CD4-positive, CD25-positive, alpha-beta regulatory T cell (primary cell): Measurements from ENCODE around the gene INSIG1. TPM values are rescaled to one million over a fixed set of nuclear protein-coding genes. Genes with fewer than 3 reads are reported as not detected.
A peak's percentile ranks its signal among the peaks of the same experiment; 100 is the strongest.

Source experiments
- ATAC-seq, 2 donors: fragments of 150-1000 bp; cut with Tn5 transposase; one replicate each; pipeline ENCODE4 v1.10.0; 2021; ENCODE audit warnings: low read depth in 2 of 2, moderate number of reproducible peaks in 2 of 2, moderate library complexity in 1 of 2
- DNase-seq, 3 donors: peaks; one replicate each; pipeline versions ENCODE4 v3.0.0 to v3.0.0-alpha.2; 2012 to 2022; ENCODE audit warnings: mixed read lengths in 1 of 3
- H3K27ac ChIP-seq: one replicate; pipeline ENCODE4 v1.7.0; 2013; ENCODE audit warnings: mild to moderate bottlenecking, low read length; ENCODE audit not compliant: insufficient read depth, poor library complexity, severe bottlenecking
- H3K27me3 ChIP-seq: one replicate; pipeline ENCODE4 v1.7.0; 2013; ENCODE audit warnings: low read length; ENCODE audit not compliant: control insufficient read depth, insufficient read depth
- H3K36me3 ChIP-seq: one replicate; pipeline ENCODE4 v1.7.0; 2013; ENCODE audit warnings: mild to moderate bottlenecking, low read length, moderate library complexity; ENCODE audit not compliant: control insufficient read depth, insufficient read depth
- H3K4me1 ChIP-seq: 2 replicates; pipeline ENCODE4 v1.7.0; 2013; ENCODE audit warnings: mild to moderate bottlenecking, low read length; ENCODE audit not compliant: insufficient read depth, control insufficient read depth, poor library complexity, severe bottlenecking
- H3K4me3 ChIP-seq: one replicate; pipeline ENCODE4 v1.7.0; 2013; ENCODE audit warnings: low read depth, mild to moderate bottlenecking, low read length, moderate library complexity
- H3K9me3 ChIP-seq, 2 experiments: 1 replicate in 1 of 2; 2 replicates in 1 of 2; pipeline ENCODE4 v1.7.0; 2013; ENCODE audit warnings: low read length in 2 of 2, mild to moderate bottlenecking in 1 of 2, moderate library complexity in 1 of 2; ENCODE audit not compliant: control insufficient read depth in 2 of 2
- H3K27ac Mint-ChIP-seq, 3 donors: one replicate each; pipeline ENCODE4 v1.8.0; 2020 to 2022; ENCODE audit warnings: mild to moderate bottlenecking in 3 of 3, mixed read lengths in 3 of 3, moderate library complexity in 2 of 3
- H3K27me3 Mint-ChIP-seq: one replicate; pipeline ENCODE4 v1.8.0; 2022; ENCODE audit warnings: mild to moderate bottlenecking, mixed read lengths
- H3K36me3 Mint-ChIP-seq: one replicate; pipeline ENCODE4 v1.8.0; 2020; ENCODE audit warnings: mixed read lengths
- H3K4me1 Mint-ChIP-seq, 4 donors: one replicate each; pipeline ENCODE4 v1.8.0; 2020 to 2022; ENCODE audit warnings: mixed read lengths in 4 of 4, mild to moderate bottlenecking in 1 of 4
- H3K4me3 Mint-ChIP-seq, 4 donors: one replicate each; pipeline ENCODE4 v1.8.0; 2020 to 2022; ENCODE audit warnings: mild to moderate bottlenecking in 4 of 4, mixed read lengths in 4 of 4, moderate library complexity in 3 of 4
- H3K9me3 Mint-ChIP-seq, 7 donors: one replicate each; pipeline ENCODE4 v1.8.0; 2020 to 2022; ENCODE audit warnings: mixed read lengths in 7 of 7, mild to moderate bottlenecking in 3 of 7, moderate library complexity in 2 of 7
- polyA plus RNA-seq, 4 donors: library from polyadenylated mRNA; unstranded; fragments of 300-500 nt; fragmentation: Illumina TruSeq; gene quantifications; one replicate each; pipeline ENCODE4 v1.2.3, GENCODE V29; 2021
- total RNA-seq: library from RNA; stranded (reverse); gene quantifications from one replicate; pipeline ENCODE4 v1.2.3, GENCODE V29; 2022

INSIG1 gene
- total and polyA plus RNA-seq, 5 donors from 2014 or later = 38.4 to 66.5 (median 58.8) TPM

- Histone ChIP-seq H3K4me1 (no peaks in the 10 kb centered on the region), H3K36me3 (no peaks in the 10 kb centered on the region), H3K9me3 (peaks cover 0 to 1% of the 10 kb centered on the region in 2 experiments), H3K27ac (no peak overlapping the region), H3K27me3 (peaks cover 4% of the 10 kb centered on the region), H3K4me3 (no peak overlapping the region)
- H3K36me3 Mint-ChIP-seq = no peaks in the 10 kb centered on the region
- DNase-seq (no peak), ATAC-seq (no peak)
- peaks cover 0 to 3% (median 0%) of the 10 kb centered on the region in 4 donors for H3K4me1 Mint-ChIP-seq
- no peak overlapping the region for H3K27ac Mint-ChIP-seq
- H3K27me3 Mint-ChIP-seq = peaks cover 3% of the 10 kb centered on the region
- H3K9me3 Mint-ChIP-seq = no peaks in the 10 kb centered on the region
- H3K4me3 Mint-ChIP-seq = no peak overlapping the region
These were observed 31.5 kb downstream of the INSIG1 start for GRCh38 chr7:155329225-155329624.

GRCh38 chr7:155331396-155331795 lies 33.7 kb downstream of the INSIG1 start:
- ATAC-seq (no peak), DNase-seq (no peak)
- no peaks in the 10 kb centered on the region for H3K4me1 ChIP-seq
- Mint-ChIP-seq H3K27me3 (no peaks in the 10 kb centered on the region), H3K9me3 (no peaks in the 10 kb centered on the region), H3K4me1 (peaks cover 0 to 3% (median 0%) of the 10 kb centered on the region in 4 donors), H3K27ac (no peak overlapping the region), H3K36me3 (no peaks in the 10 kb centered on the region), H3K4me3 (no peak overlapping the region)
- H3K27me3 ChIP-seq = peaks cover 14% of the 10 kb centered on the region
- no peak overlapping the region for H3K27ac ChIP-seq
- peaks cover 0 to 1% of the 10 kb centered on the region in 2 experiments for H3K9me3 ChIP-seq
- no peaks in the 10 kb centered on the region for H3K36me3 ChIP-seq
- no peak overlapping the region for H3K4me3 ChIP-seq

- Mint-ChIP-seq H3K4me1 (peaks cover 0 to 11% (median 2%) of the 10 kb centered on the region in 4 donors), H3K4me3 (no peak overlapping the region), H3K9me3 (no peaks in the 10 kb centered on the region), H3K36me3 (no peaks in the 10 kb centered on the region), H3K27ac (no peak overlapping the region), H3K27me3 (peaks cover 8% of the 10 kb centered on the region)
- Histone ChIP-seq H3K4me1 (peaks cover under 1% of the 10 kb centered on the region), H3K36me3 (no peaks in the 10 kb centered on the region), H3K27me3 (peaks cover 14% of the 10 kb centered on the region), H3K9me3 (peaks cover 0 to under 1% of the 10 kb centered on the region in 2 experiments), H3K27ac (no peak overlapping the region), H3K4me3 (no peak overlapping the region)
- no peak for DNase-seq
- no peak for ATAC-seq
These were observed 35.9 kb downstream of the INSIG1 start for GRCh38 chr7:155333346-155334234.

GRCh38 chr7:155336812-155337602 lies 39.3 kb downstream of the INSIG1 start:
- peaks cover 12% of the 10 kb centered on the region for H3K27me3 Mint-ChIP-seq
- no peak overlapping the region for H3K4me3 ChIP-seq
- DNase-seq (no peak), ATAC-seq (no peak)
- H3K36me3 ChIP-seq = no peaks in the 10 kb centered on the region
- H3K4me1 Mint-ChIP-seq = peaks cover 0 to 21% (median 4%) of the 10 kb centered on the region in 4 donors
- no peak overlapping the region for H3K4me3 Mint-ChIP-seq
- peaks cover 9% of the 10 kb centered on the region for H3K4me1 ChIP-seq
- H3K9me3 ChIP-seq = no peaks in the 10 kb centered on the region
- no peak overlapping the region for H3K27ac Mint-ChIP-seq
- H3K27me3 ChIP-seq = peaks cover 14% of the 10 kb centered on the region
- no peak overlapping the region for H3K27ac ChIP-seq
- H3K9me3 Mint-ChIP-seq = peaks cover 0 to 2% (median 0%) of the 10 kb centered on the region in 7 donors
- no peaks in the 10 kb centered on the region for H3K36me3 Mint-ChIP-seq

- Mint-ChIP-seq H3K4me1 (peaks cover 0 to 21% (median 6%) of the 10 kb centered on the region in 4 donors), H3K4me3 (peak overlapping the region in 1 of 4 donors; percentile 44), H3K27me3 (peaks cover 12% of the 10 kb centered on the region), H3K9me3 (peaks cover 0 to 2% (median 0%) of the 10 kb centered on the region in 7 donors), H3K27ac (no peak overlapping the region), H3K36me3 (no peaks in the 10 kb centered on the region)
- no peaks in the 10 kb centered on the region for H3K9me3 ChIP-seq
- ATAC-seq (no peak), DNase-seq (no peak)
- peaks cover 14% of the 10 kb centered on the region for H3K27me3 ChIP-seq
- H3K4me1 ChIP-seq = peaks cover 9% of the 10 kb centered on the region
- no peak overlapping the region for H3K27ac ChIP-seq
- no peaks in the 10 kb centered on the region for H3K36me3 ChIP-seq
- no peak overlapping the region for H3K4me3 ChIP-seq
These were observed 40.4 kb downstream of the INSIG1 start for GRCh38 chr7:155337946-155338631.

- H3K36me3 Mint-ChIP-seq = no peaks in the 10 kb centered on the region
- H3K4me1 Mint-ChIP-seq = peaks cover 0 to 21% (median 7%) of the 10 kb centered on the region in 4 donors
- H3K4me3 ChIP-seq = no peak overlapping the region
These were observed 41.1 kb downstream of the INSIG1 start for GRCh38 chr7:155338632-155339320.

GRCh38 chr7:155339474-155339873 lies 41.8 kb downstream of the INSIG1 start:
- Mint-ChIP-seq H3K4me1 (peaks cover 0 to 21% (median 7%) of the 10 kb centered on the region in 4 donors), H3K36me3 (no peaks in the 10 kb centered on the region), H3K4me3 (peak overlapping the region in 1 of 4 donors; percentile 72), H3K9me3 (peaks cover 0 to 2% (median 0%) of the 10 kb centered on the region in 7 donors), H3K27ac (no peak overlapping the region), H3K27me3 (peaks cover 17% of the 10 kb centered on the region)
- Histone ChIP-seq H3K27ac (no peak overlapping the region), H3K36me3 (no peaks in the 10 kb centered on the region), H3K4me1 (peaks cover 12% of the 10 kb centered on the region), H3K4me3 (no peak overlapping the region), H3K9me3 (no peaks in the 10 kb centered on the region), H3K27me3 (peaks cover 9% of the 10 kb centered on the region)
- no peak for DNase-seq
- ATAC-seq = no peak

More at GRCh38 chr7:155338632-155339320, 41.1 kb downstream of the INSIG1 start:
- peak; percentile 57 to 77 for ATAC-seq
- Histone ChIP-seq H3K9me3 (no peaks in the 10 kb centered on the region), H3K27ac (no peak overlapping the region), H3K4me1 (peaks cover 9% of the 10 kb centered on the region), H3K36me3 (no peaks in the 10 kb centered on the region), H3K27me3 (peaks cover 14% of the 10 kb centered on the region)
- DNase-seq = peak in 2 of 3 donors; percentile 30 to 33
- Mint-ChIP-seq H3K9me3 (peaks cover 0 to 2% (median 0%) of the 10 kb centered on the region in 7 donors), H3K4me3 (peak overlapping the region; percentile 24 to 73 (median 58)), H3K27me3 (peaks cover 17% of the 10 kb centered on the region), H3K27ac (peak overlapping the region in 2 of 3 donors; percentile 23 to 48)
